ENCODE measurements around the gene IRF2BP1. TPM values are rescaled to one million over a fixed set of nuclear protein-coding genes. Genes with fewer than 3 reads are reported as not detected.

Gene IRF2BP1
- total RNA-seq, 1 donor from 2014 or later, result 9.8 TPM

DNA sequence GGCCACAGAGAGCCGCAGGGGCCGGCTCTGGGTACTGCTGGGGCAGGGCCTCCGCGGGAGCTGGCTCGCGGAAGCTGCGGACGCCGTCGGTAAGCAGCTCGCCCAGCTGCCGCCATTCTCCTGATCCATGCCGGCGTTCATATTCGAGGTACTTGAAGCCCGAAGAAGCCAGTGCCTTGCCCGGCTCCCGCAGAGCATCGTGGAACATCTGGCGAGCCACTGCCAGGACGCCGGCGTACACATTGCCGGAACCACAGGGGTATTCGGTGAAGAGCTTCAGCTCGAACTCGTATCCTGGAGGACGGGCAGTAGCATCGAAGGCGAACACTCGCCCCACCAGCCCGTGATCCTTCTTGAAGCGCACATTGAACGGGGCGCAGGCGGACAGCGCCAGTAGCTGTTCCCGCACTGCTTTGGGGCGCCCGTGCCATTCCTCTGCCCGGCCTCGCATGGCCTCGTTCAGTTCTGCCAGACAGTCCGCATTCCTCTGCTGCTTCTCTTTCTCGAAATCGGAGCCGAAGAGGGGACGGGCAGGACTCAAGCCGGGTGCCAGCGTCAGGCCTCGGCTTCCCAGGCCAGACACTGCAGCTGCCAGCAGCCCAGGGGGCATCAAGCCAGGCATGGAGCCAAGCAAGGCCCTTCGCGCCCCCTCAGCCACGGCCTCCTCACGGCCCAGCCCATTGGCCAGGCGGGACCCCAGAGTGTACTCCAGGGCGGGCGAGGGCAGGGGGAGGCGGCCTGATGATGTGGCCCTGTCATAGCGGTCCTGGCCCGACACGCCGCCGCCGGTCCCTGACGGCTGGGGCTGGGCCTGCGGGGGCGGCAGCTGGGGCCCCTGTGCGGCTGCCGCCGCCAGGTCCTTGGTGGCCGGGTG lies 1.0 kb downstream of the IRF2BP1 start:
- peak overlapping the region; percentile 70 for H3K4me3 ChIP-seq
- no peaks in the 10 kb centered on the region for H3K9me3 Mint-ChIP-seq

DNA sequence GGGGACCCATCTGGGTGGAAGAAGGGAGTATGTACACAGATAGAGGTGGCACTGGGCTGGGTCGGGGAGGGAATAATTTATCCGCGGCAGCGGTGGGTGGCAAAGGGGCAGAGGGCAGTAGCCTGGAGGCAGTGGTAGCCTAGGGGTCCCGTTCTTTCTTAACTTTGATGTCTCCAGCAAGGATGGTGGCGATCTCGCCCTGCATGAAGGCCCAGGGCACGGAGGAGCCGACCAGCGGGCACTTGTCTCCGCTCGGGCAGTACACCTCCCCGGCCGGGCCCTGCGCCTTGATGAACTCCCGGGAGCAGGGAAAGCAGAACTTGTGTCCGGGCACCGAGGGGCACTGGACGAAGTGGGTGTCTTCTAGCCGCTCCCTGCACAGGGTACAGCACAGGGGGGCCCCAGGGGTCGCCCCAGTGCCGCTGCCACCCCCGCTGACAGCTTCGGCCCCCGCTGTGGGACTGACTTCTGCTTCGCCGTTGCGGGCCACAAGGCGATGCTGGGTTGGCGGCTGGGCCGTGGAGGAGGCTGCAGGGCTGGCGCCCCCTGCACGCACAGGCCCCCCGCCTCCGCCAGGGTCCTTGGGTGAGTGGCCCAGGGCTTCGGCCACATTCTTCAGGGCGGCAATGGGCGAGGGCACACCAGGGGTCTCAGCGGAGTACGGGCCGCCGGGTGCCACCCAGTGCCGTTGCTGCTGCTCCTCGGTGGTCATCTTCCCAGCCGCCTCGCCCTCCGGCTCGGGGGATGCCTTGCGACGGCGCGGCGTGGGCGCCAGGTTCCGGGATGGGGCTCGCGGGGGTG lies 1.9 kb downstream of the IRF2BP1 start:
- no peaks in the 10 kb centered on the region for H3K27me3 ChIP-seq
- no peak overlapping the region for H3K4me3 ChIP-seq
- peaks cover 34% of the 10 kb centered on the region for H3K4me1 Mint-ChIP-seq

More for the DNA sequence above, 1.0 kb downstream of the IRF2BP1 start:
- Mint-ChIP-seq H3K4me1 (peaks cover 31% of the 10 kb centered on the region), H3K27ac (no peak overlapping the region), H3K4me3 (peak overlapping the region; percentile 79), H3K27me3 (ENCODE audit: insufficient read depth, low read depth) (peaks cover 12% of the 10 kb centered on the region), H3K36me3 (peaks cover 4% of the 10 kb centered on the region)
- no peaks in the 10 kb centered on the region for H3K9me3 ChIP-seq (ENCODE audit: low read depth)
- peak overlapping the region; percentile 82 for H3K4me2 ChIP-seq
- no peaks in the 10 kb centered on the region for H3K27me3 ChIP-seq
- peaks cover 21% of the 10 kb centered on the region for H3K79me2 ChIP-seq (ENCODE audit: low read depth)
- H3K9ac ChIP-seq, result peak overlapping the region; percentile 60
- DNase-seq (ENCODE audit: low spot score), result peak; percentile 32
- no peak overlapping the region for H2AFZ ChIP-seq (replicated peaks)
- H3K27ac ChIP-seq, result no peak overlapping the region
- H4K20me1 ChIP-seq (ENCODE audit: low read depth), result peaks cover 27% of the 10 kb centered on the region
- H3F3A ChIP-seq (ENCODE audit: low read depth), result peaks cover 44% of the 10 kb centered on the region
- H3K36me3 ChIP-seq, result no peaks in the 10 kb centered on the region
- no peak for TF ChIP-seq EZH2phosphoT487 (IDR thresholded peaks at IDR 0.05)
- TF ChIP-seq, protein P1, sequence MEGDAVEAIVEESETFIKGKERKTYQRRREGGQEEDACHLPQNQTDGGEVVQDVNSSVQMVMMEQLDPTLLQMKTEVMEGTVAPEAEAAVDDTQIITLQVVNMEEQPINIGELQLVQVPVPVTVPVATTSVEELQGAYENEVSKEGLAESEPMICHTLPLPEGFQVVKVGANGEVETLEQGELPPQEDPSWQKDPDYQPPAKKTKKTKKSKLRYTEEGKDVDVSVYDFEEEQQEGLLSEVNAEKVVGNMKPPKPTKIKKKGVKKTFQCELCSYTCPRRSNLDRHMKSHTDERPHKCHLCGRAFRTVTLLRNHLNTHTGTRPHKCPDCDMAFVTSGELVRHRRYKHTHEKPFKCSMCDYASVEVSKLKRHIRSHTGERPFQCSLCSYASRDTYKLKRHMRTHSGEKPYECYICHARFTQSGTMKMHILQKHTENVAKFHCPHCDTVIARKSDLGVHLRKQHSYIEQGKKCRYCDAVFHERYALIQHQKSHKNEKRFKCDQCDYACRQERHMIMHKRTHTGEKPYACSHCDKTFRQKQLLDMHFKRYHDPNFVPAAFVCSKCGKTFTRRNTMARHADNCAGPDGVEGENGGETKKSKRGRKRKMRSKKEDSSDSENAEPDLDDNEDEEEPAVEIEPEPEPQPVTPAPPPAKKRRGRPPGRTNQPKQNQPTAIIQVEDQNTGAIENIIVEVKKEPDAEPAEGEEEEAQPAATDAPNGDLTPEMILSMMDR (IDR thresholded peaks at IDR 0.05), result no peak
- TF ChIP-seq EZH2 (IDR thresholded peaks at IDR 0.05), result no peak
- H3K4me1 ChIP-seq, result peaks cover 21% of the 10 kb centered on the region

DNA sequence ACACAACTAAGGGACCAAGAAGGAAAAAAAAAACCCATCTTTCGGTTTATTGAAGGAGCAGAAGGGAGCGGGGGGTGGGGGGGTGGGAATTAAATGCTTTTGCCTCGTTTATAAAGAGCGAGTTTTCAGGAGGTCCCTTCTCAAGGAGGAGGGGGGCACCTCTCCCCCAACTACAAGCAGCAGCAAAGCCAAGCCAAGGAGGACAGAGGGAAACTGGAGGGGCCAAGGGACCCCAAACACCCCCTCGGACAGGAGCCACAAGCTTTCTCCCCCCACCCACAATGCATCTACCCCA lies 2.4 kb downstream of the IRF2BP1 start:
- Histone ChIP-seq H3K79me2 (ENCODE audit: low read depth) (peaks cover 21% of the 10 kb centered on the region), H3K36me3 (no peaks in the 10 kb centered on the region), H3K4me1 (peaks cover 21% of the 10 kb centered on the region), H3K27ac (no peak overlapping the region), H2AFZ (replicated peaks) (no peak overlapping the region), H3K27me3 (no peaks in the 10 kb centered on the region), H3K4me2 (no peak overlapping the region), H3K9ac (no peak overlapping the region), H4K20me1 (ENCODE audit: low read depth) (peaks cover 27% of the 10 kb centered on the region), H3F3A (ENCODE audit: low read depth) (peaks cover 47% of the 10 kb centered on the region), H3K4me3 (no peak overlapping the region), H3K9me3 (ENCODE audit: low read depth) (no peaks in the 10 kb centered on the region)
- DNase-seq (ENCODE audit: low spot score), result no peak
- Mint-ChIP-seq H3K4me1 (peaks cover 34% of the 10 kb centered on the region), H3K36me3 (peaks cover 4% of the 10 kb centered on the region), H3K27me3 (ENCODE audit: insufficient read depth, low read depth) (peaks cover 15% of the 10 kb centered on the region), H3K9me3 (no peaks in the 10 kb centered on the region), H3K4me3 (peak overlapping the region; percentile 84), H3K27ac (no peak overlapping the region)
- TF ChIP-seq, protein P1 (IDR thresholded peaks at IDR 0.05), result peak; percentile 2
- TF ChIP-seq EZH2 (IDR thresholded peaks at IDR 0.05), result no peak

More for the DNA sequence above, 1.9 kb downstream of the IRF2BP1 start:
- Histone ChIP-seq H4K20me1 (ENCODE audit: low read depth) (peaks cover 27% of the 10 kb centered on the region), H3K4me2 (peak overlapping the region; percentile 82), H2AFZ (replicated peaks) (no peak overlapping the region), H3K79me2 (ENCODE audit: low read depth) (peaks cover 21% of the 10 kb centered on the region), H3F3A (ENCODE audit: low read depth) (peaks cover 44% of the 10 kb centered on the region), H3K36me3 (no peaks in the 10 kb centered on the region), H3K27ac (no peak overlapping the region), H3K4me1 (peaks cover 21% of the 10 kb centered on the region), H3K9me3 (ENCODE audit: low read depth) (no peaks in the 10 kb centered on the region), H3K9ac (no peak overlapping the region)
- H3K4me3 Mint-ChIP-seq, result peak overlapping the region; percentile 84
- no peaks in the 10 kb centered on the region for H3K9me3 Mint-ChIP-seq
- TF ChIP-seq EZH2phosphoT487 (IDR thresholded peaks at IDR 0.05), result no peak
- TF ChIP-seq EZH2 (IDR thresholded peaks at IDR 0.05), result no peak
- TF ChIP-seq, protein P1 (IDR thresholded peaks at IDR 0.05), result no peak
- no peak overlapping the region for H3K27ac Mint-ChIP-seq
- DNase-seq (ENCODE audit: low spot score), result no peak
- H3K36me3 Mint-ChIP-seq, result peaks cover 4% of the 10 kb centered on the region
- peaks cover 14% of the 10 kb centered on the region for H3K27me3 Mint-ChIP-seq (ENCODE audit: insufficient read depth, low read depth)
